ENCODE data around the gene IRF6.

Gene IRF6

DNA sequence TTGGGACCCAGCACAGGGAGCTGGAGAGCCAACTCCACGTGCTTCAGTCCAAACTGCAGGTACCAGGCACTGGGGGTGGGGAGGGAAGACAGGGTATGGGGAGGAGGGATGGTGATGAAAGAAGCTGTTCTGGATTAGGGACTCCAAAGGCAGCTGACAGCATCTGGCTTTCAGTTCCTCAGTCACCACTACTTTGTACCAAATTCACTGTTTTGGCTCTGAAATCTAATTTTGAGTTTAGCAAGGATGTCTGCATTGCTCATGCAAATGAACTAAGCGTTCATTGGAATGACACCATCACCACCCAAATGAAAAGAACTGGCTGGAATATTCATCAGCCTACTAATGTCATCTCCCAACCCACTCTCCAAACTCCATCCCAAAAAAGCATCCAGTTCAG, 30.3 kb downstream of the IRF6 start:
- no peak for DNase-seq (ENCODE audit: low read depth)
- no peak for TF ChIP-seq CTCF (conservative IDR thresholded peaks at IDR 0.05; ENCODE audit: control insufficient read depth, insufficient read depth, low read depth, low read length)
- no peak overlapping the region for H3K4me3 ChIP-seq (ENCODE audit: control insufficient read depth, low read depth, low read length)

DNA sequence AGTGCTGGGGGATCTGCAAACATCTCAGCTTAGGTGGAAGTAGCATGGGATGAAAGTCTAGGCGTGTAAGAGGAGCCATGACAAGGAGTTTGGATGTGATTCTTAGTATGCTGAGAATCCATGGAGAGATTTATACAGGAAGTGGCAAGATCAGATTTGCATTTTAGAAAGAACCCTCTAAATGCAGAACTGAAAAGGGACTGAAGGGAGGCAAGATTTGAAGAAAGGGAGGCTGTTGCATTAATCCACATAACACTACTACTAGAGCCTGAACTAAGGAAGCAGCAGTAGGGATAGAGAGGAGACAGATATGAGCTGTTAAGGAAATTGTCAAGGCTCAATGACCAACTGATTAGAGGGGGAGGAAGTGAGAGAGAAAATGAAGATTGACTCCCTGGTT, 31.4 kb downstream of the IRF6 start:
- no peak for TF ChIP-seq CTCF (conservative IDR thresholded peaks at IDR 0.05; ENCODE audit: control insufficient read depth, insufficient read depth, low read depth, low read length)
- no peak for DNase-seq (ENCODE audit: low read depth)
- no peak overlapping the region for H3K4me3 ChIP-seq (ENCODE audit: control insufficient read depth, low read depth, low read length)

GRCh38 chr1:209772126-209772525, 33.8 kb downstream of the IRF6 start:
- no peak for DNase-seq (ENCODE audit: low read depth)
- H3K4me3 ChIP-seq (ENCODE audit: control insufficient read depth, low read depth, low read length) = no peak overlapping the region
- TF ChIP-seq CTCF (conservative IDR thresholded peaks at IDR 0.05; ENCODE audit: control insufficient read depth, insufficient read depth, low read depth, low read length) = no peak

DNA sequence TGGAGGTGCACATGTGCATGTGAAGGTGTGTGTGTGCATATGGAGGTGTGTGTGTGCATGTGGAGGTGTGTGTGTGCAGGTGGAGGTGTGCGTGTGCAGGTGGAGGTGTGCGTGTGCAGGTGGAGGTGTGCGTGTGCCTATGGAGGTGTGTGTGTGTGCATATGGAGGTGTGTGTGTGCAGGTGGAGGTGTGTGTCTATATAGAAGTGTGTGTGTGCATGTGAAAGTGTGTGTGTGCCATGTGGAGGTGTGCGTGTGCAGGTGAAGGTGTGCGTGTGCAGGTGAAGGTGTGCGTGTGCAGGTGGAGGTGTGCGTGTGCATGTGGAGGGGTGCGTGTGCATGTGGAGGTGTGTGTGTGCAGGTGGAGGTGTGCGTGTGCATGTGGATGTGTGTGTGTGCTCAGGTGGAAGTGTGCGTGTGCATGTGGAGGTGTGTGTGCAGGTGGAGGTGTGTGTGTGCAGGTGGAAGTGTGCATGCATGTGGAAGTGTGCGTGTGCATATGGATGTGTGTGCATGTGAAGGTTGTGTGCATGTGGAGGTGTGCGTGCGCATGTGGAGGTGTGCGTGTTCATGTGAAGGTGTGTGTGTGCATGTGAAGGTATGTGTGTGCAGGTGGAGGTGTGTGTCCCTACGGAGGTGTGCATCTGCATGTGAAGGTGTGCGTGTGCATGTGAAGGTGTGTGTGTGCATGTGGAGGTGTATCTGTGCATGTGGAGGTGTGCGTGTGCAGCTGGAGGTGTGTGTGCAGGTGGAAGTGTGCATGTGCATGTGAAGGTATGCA, 35.1 kb downstream of the IRF6 start:
- no peak for TF ChIP-seq CTCF (conservative IDR thresholded peaks at IDR 0.05; ENCODE audit: control insufficient read depth, insufficient read depth, low read depth, low read length)
- H3K4me3 ChIP-seq (ENCODE audit: control insufficient read depth, low read depth, low read length) = no peak overlapping the region
- no peak for DNase-seq (ENCODE audit: low read depth)

DNA sequence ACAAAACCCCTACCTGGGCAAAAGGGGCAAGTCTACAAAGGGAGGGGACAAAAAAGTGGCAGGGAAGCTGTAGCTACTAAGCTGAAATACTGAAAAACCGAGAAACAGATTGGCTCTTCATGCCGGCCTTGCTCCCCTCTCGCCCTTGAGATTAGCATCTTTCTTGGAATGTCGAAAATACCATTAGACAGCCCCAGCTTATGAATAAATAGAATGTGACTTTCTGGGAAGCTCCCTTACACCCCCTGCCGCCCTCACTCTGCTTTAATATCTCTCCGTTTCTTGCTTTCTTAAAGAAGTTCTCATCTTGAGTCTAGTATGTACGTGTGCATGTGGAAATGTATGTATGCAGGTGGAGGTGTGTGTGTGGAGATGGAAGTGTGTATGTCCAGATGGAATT, 36.0 kb downstream of the IRF6 start:
- no peak for DNase-seq (ENCODE audit: low read depth)
- TF ChIP-seq CTCF (conservative IDR thresholded peaks at IDR 0.05; ENCODE audit: control insufficient read depth, insufficient read depth, low read depth, low read length) = no peak
- H3K4me3 ChIP-seq (ENCODE audit: control insufficient read depth, low read depth, low read length) = no peak overlapping the region

DNA sequence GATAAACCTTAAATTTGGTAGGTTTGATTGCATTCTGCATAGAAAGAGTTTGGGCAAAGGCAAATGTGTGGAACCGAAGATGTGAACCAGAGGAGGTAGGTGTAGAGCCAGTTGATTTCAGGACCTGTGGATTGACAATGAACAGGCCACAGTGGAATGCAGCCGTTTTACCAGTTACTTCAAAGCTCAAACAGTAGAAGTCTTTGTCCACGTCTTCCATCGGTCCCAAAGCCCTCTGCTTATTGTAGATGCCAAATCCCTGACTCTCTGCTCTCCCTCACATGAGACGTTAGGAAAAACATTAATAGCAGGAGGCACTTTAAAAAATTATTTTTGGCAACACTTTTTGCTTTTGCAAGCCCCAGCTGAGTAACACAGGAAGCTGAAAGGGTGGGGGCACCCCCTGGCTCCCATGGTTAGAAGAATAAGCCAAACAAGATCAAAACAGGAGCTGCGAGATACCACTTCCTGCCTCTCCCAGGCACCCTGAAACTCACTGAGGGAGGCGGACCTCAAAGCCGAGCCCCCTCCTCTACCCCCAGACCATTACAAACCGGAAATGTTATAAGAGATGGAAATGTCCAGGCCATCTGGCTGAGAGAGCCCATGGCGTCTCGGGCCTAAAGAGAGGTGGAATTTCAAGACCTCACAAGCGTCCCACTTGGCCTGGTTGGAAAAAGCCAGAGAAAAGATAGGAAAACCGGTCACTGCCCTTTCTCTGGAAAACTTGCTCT, 36.6 kb downstream of the IRF6 start:
- no peak overlapping the region for H3K4me3 ChIP-seq (ENCODE audit: control insufficient read depth, low read depth, low read length)
- no peak for TF ChIP-seq CTCF (conservative IDR thresholded peaks at IDR 0.05; ENCODE audit: control insufficient read depth, insufficient read depth, low read depth, low read length)

More for the DNA sequence above, 36.6 kb downstream of the IRF6 start:
- DNase-seq (ENCODE audit: low read depth) = peak; percentile 86
